Breast epithelium (tissue), 4 donors: ENCODE data around the gene CPTP. TPM values are rescaled to one million over a fixed set of nuclear protein-coding genes. Genes with fewer than 3 reads are reported as not detected.

ENCODE experiments used
- DNase-seq, 2 donors: peaks; one replicate each; pipeline ENCODE4 v3.0.0-alpha.2; 2019; ENCODE audit warnings: low spot score in 2 of 2
- H3K27ac ChIP-seq, 2 donors: fragments of 200-600 bp; sonication (generic) in 1 of 2; one replicate each; pipeline ENCODE4 v1.5.1; 2016 to 2019; ENCODE audit warnings: mild to moderate bottlenecking in 1 of 2
- H3K27me3 ChIP-seq, 2 donors: fragments of 200-600 bp; sonication (generic) in 1 of 2; one replicate each; pipeline versions ENCODE4 v1.5.1 to v1.6.0; 2017 to 2019; ENCODE audit warnings: control low read depth in 1 of 2, mild to moderate bottlenecking in 1 of 2
- H3K36me3 ChIP-seq: fragments of 200-600 bp; one replicate; pipeline ENCODE4 v1.5.1; 2019
- H3K4me1 ChIP-seq, 2 donors: fragments of 200-600 bp; sonication (generic); one replicate each; pipeline ENCODE4 v1.5.1; 2016 to 2019; ENCODE audit warnings: control low read depth in 1 of 2
- H3K4me3 ChIP-seq, 3 donors: fragments of 200-600 bp; sonication (generic); 1 replicate in 2 of 3; 2 replicates in 1 of 3; pipeline ENCODE4 v1.5.1; 2016 to 2019; ENCODE audit warnings: mild to moderate bottlenecking in 3 of 3, moderate library complexity in 2 of 3
- H3K9me3 ChIP-seq, 2 donors: fragments of 200-600 bp; sonication (generic) in 1 of 2; one replicate each; pipeline ENCODE4 v1.5.1; 2016 to 2019; ENCODE audit warnings: control low read depth in 1 of 2
- POLR2A ChIP-seq: fragments of 450-650 bp; IDR thresholded peaks from one replicate; pipeline ENCODE4 v1.6.1; 2016; ENCODE audit warnings: antibody characterized with exemption, mild to moderate bottlenecking, moderate library complexity
- POLR2AphosphoS5 ChIP-seq, 3 donors: sonication (generic); formaldehyde crosslinking; IDR thresholded peaks; one replicate each; pipeline ENCODE4 v1.6.1; 2017; ENCODE audit warnings: antibody characterized with exemption in 3 of 3
- intact Hi-C: fragments of 100-400 bp; cut with DNase I; formaldehyde crosslinking; loops from one replicate; pipeline ENCODE4 v1.15.1; 2023; ENCODE audit warnings: low total_unique reads
- total RNA-seq, 3 donors: library from RNA; depleted of rRNA; stranded (reverse); fragments of >200 nt; gene quantifications; one replicate each; pipeline ENCODE4 v1.1.0, GENCODE V29; 2016
- TF ChIP-seq, protein P1 (sequence below), 3 donors: fragments of 450-650 bp; IDR thresholded peaks; one replicate each; pipeline ENCODE4 v1.5.1; 2016 to 2017; ENCODE audit warnings: antibody characterized with exemption in 3 of 3, mild to moderate bottlenecking in 3 of 3, moderate library complexity in 3 of 3

CPTP gene
- total RNA-seq, 3 donors from 2014 or later = 9.0 to 16.4 (median 13.4) TPM

DNA sequence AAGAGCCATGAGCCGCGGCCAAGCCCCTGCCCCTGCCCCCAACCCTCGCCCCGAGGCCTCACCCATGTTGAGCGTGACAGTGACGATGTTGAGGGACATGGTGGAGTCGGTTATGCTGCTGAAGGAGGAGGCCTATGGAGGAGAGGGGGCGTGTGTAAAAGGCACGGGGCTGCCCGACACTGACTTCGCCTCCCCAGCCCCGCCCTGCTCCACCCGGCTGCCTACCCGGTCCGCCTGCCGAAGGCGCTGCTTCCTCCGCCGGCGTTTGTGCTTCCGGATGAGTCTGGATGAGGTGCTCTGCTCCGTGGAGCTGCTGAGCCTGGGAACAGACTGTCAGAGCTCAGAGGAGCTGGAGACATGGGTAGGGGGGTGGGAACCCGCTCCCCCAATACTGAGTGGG lies 15.6 kb downstream of the CPTP start:
- Histone ChIP-seq H3K9me3 (no peaks in the 10 kb centered on the region), H3K4me3 (no peak overlapping the region), H3K4me1 (peaks cover 0 to 4% of the 10 kb centered on the region in 2 donors), H3K27ac (no peak overlapping the region), H3K36me3 (no peaks in the 10 kb centered on the region), H3K27me3 (no peaks in the 10 kb centered on the region)
- TF ChIP-seq, protein P1, sequence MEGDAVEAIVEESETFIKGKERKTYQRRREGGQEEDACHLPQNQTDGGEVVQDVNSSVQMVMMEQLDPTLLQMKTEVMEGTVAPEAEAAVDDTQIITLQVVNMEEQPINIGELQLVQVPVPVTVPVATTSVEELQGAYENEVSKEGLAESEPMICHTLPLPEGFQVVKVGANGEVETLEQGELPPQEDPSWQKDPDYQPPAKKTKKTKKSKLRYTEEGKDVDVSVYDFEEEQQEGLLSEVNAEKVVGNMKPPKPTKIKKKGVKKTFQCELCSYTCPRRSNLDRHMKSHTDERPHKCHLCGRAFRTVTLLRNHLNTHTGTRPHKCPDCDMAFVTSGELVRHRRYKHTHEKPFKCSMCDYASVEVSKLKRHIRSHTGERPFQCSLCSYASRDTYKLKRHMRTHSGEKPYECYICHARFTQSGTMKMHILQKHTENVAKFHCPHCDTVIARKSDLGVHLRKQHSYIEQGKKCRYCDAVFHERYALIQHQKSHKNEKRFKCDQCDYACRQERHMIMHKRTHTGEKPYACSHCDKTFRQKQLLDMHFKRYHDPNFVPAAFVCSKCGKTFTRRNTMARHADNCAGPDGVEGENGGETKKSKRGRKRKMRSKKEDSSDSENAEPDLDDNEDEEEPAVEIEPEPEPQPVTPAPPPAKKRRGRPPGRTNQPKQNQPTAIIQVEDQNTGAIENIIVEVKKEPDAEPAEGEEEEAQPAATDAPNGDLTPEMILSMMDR (IDR thresholded peaks at IDR 0.05) = no peak
- no peak for TF ChIP-seq POLR2AphosphoS5 (IDR thresholded peaks at IDR 0.05)
- TF ChIP-seq POLR2A = no peak
- DNase-seq = no peak
- intact Hi-C loops = no loop called here

DNA sequence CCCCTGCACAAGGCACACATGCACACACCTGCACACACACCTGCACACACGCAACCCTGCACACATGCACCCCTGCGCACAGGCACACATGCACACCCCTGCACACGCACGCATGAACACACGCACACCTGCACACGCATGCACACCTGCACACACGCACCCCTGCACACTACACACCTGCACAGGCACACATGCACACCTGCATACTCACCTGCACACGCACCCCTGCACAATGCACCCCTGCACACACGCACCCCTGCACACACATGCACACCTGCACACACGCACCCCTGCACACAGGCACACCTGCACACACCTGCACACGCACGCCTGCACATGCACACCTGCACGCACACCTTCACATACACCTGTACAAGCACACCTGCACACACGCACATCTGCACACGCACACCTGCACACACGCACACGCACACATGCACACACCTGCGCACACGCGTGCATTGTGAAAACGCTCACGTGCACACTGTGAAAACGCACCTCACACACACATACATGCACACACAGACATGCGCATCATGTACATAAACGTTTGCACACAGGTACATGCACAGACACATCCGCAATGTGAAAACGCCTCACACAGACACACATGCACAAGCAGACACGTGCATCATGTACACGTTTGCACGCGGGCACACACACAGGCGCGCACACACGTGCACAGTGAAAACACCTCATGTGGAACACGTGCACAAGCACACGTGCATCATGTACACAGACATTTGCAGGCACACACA lies 16.4 kb downstream of the CPTP start:
- DNase-seq = no peak
- intact Hi-C loops = no loop called here
- Histone ChIP-seq H3K4me1 (peaks cover 0 to 12% of the 10 kb centered on the region in 2 donors), H3K36me3 (no peaks in the 10 kb centered on the region), H3K4me3 (no peak overlapping the region), H3K27ac (no peak overlapping the region), H3K9me3 (no peaks in the 10 kb centered on the region), H3K27me3 (no peaks in the 10 kb centered on the region)
- TF ChIP-seq POLR2AphosphoS5 (IDR thresholded peaks at IDR 0.05) (no peak), POLR2A (no peak)
- TF ChIP-seq, protein P1 (IDR thresholded peaks at IDR 0.05) = no peak

DNA sequence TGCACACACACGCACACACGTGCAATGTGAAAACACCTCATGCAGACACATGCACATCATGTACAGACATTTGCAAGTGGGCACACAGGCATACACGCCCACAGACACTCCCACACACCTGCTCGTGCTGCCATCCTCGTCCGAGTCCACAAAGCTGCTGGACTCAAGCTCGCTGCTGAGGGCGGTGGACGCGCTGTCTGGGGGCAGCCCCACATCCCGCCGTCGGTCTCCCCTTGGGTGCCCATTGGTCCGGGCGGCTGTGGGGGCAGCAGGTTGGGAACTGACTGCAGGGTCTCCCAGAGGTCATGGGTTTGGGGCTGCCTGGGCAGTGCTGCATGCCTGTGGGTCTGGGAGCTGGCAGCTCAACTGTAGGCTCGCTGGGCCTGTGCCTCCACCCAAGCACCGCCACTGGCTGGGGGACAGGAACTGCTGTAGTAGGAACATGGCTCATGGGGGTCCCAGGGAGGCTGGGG lies 17.0 kb downstream of the CPTP start:
- no peaks in the 10 kb centered on the region for H3K36me3 ChIP-seq
- intact Hi-C loops = no loop called here
- no peak for TF ChIP-seq POLR2AphosphoS5 (IDR thresholded peaks at IDR 0.05)
- TF ChIP-seq POLR2A = no peak
- TF ChIP-seq, protein P1 (IDR thresholded peaks at IDR 0.05) = no peak
- no peak for DNase-seq
- no peaks in the 10 kb centered on the region for H3K9me3 ChIP-seq
- H3K4me3 ChIP-seq = no peak overlapping the region
- no peaks in the 10 kb centered on the region for H3K27me3 ChIP-seq
- no peak overlapping the region for H3K27ac ChIP-seq
- H3K4me1 ChIP-seq = peaks cover 0 to 18% of the 10 kb centered on the region in 2 donors

DNA sequence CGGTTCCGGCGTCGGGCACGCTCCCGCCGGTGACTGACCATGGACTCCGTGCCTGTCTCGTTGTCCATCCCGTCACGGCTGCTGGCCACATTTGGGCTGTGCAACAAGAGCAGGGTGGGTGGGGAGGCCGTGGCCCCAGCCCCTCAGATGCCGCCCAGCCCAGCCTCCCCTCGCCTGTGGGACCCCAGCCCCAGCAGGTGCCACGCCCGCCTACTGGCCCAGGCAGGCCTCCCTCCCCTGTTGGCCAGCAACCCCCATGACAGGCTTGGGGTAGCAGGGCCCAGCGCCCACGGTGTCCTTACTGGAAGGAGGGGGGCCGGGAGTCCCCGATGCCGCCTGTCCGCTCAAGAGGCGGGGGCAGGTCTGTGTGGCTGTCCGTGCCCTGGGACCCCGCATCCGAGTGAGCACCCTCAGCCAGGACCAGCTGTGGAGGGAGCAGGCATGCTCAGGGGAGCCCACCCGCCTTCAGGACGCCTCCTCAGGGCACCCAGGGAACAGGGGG lies 17.5 kb downstream of the CPTP start:
- DNase-seq = no peak
- Histone ChIP-seq H3K9me3 (no peaks in the 10 kb centered on the region), H3K36me3 (no peaks in the 10 kb centered on the region), H3K27ac (no peak overlapping the region), H3K4me1 (peaks cover under 1 to 23% of the 10 kb centered on the region in 2 donors), H3K4me3 (no peak overlapping the region), H3K27me3 (no peaks in the 10 kb centered on the region)
- TF ChIP-seq POLR2AphosphoS5 (IDR thresholded peaks at IDR 0.05) = no peak
- no peak for TF ChIP-seq POLR2A
- TF ChIP-seq, protein P1 (IDR thresholded peaks at IDR 0.05) = no peak
- intact Hi-C loops = no loop called here

DNA sequence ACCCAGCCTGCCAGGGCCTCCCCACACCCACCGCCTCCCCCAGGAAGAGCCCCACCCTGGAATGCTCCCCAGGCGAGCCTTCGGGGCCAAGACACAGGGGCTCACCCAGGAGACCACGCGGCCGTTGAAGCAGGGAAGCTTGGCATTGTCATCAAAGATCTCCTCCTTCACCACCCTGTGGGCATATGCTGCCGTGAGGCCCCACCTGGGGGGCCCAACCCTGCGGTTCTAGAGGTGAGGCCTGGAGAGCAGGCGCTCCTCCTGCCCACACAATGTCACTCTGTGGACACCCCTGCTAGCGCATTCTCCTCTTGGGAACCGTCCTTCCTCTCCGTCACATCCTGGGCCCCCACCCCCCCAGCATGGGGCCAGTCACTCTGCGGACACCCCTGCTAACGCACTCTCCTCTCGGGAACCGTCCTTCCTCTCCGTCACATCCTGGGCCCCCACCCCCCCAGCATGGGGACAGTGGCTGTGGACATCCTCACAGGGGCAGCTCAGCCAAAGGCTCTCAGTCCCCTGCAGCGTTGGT lies 18.0 kb downstream of the CPTP start:
- no peak for TF ChIP-seq POLR2A
- TF ChIP-seq POLR2AphosphoS5 (IDR thresholded peaks at IDR 0.05) = no peak
- TF ChIP-seq, protein P1 (IDR thresholded peaks at IDR 0.05) = no peak
- Histone ChIP-seq H3K9me3 (no peaks in the 10 kb centered on the region), H3K27me3 (no peaks in the 10 kb centered on the region), H3K36me3 (no peaks in the 10 kb centered on the region), H3K4me3 (no peak overlapping the region), H3K4me1 (peaks cover 6 to 26% of the 10 kb centered on the region in 2 donors), H3K27ac (no peak overlapping the region)
- no peak for DNase-seq
- intact Hi-C loops = no loop called here
